GM12878 (cell line): ENCODE results near the gene ZDHHC17. TPM values are rescaled to one million over a fixed set of nuclear protein-coding genes. Genes with fewer than 3 reads are reported as not detected.

ENCODE experiments used
- ATAC-seq: fragments of 200-7000 bp; cut with Tn5 transposase; 3 replicates; pipeline ENCODE4 v1.9.1; 2020; ENCODE audit warnings: mild to moderate bottlenecking, moderate library complexity
- BruUV-seq: library from RNA; stranded (reverse); fragments of 400-500 nt; replicated peaks from 2 replicates; lab custom pipeline; 2021; lab: Mats Ljungman, UMichigan
- CTCF ChIA-PET: fragments of 300-600 bp; sonication (Branson Sonifier 250); formaldehyde crosslinking; extraction: SDS; loops from one replicate; lab custom pipeline; 2021; ENCODE audit warnings: inconsistent platforms; lab: Yijun Ruan, JAX
- POLR2A ChIA-PET: fragments of 350-600 bp; formaldehyde crosslinking; extraction: SDS; loops from one replicate; lab custom pipeline; 2021; ENCODE audit warnings: inconsistent platforms; lab: Charles Lee
- RAD21 ChIA-PET: fragments of 300-600 bp; sonication (Branson Sonifier 250); formaldehyde crosslinking; loops from one replicate; lab custom pipeline; 2023; ENCODE audit warnings: antibody characterized with exemption; ENCODE audit not compliant: unreplicated experiment; lab: Charles Lee
- SMC1A ChIA-PET: fragments of 300-600 bp; sonication (Branson Sonifier 250); formaldehyde crosslinking; loops from one replicate; lab custom pipeline; 2023; ENCODE audit not compliant: unreplicated experiment, uncharacterized antibody; lab: Charles Lee
- DNase-seq: peaks from one replicate; pipeline ENCODE4 v3.0.0-alpha.2; 2011; ENCODE audit warnings: low read depth, low spot score
- FAIRE-seq: peaks from 3 replicates; lab custom pipeline; 2011; peaks lifted over from hg19 to GRCh38; lab: Jason Lieb, UNC
- H2AFZ ChIP-seq: 2 replicates; pipeline ENCODE4 v1.6.0; 2011; ENCODE audit warnings: low read depth, low read length, control low read depth; ENCODE audit not compliant: control insufficient read depth
- H3K27ac ChIP-seq: 2 replicates; pipeline ENCODE4 v1.5.1; 2011; ENCODE audit warnings: control low read depth; ENCODE audit not compliant: control insufficient read depth, insufficient read depth
- H3K27me3 ChIP-seq, 2 experiments: replicated peaks in 1 of 2; 2 replicates each; pipeline versions ENCODE4 v1.6.0 to v1.6.1; 2011; ENCODE audit warnings: low read length in 1 of 2; ENCODE audit not compliant: control insufficient read depth in 2 of 2, insufficient read depth in 2 of 2
- H3K36me3 ChIP-seq, 2 experiments: 2 replicates each; pipeline ENCODE4 v1.5.1; 2011; ENCODE audit warnings: low read length in 1 of 2; ENCODE audit not compliant: control insufficient read depth in 2 of 2, insufficient read depth in 2 of 2
- H3K4me1 ChIP-seq: 2 replicates; pipeline ENCODE4 v1.6.1; 2011; ENCODE audit warnings: mild to moderate bottlenecking, low read length, moderate library complexity, mixed read lengths; ENCODE audit not compliant: control insufficient read depth, insufficient read depth
- H3K4me2 ChIP-seq: 2 replicates; pipeline ENCODE4 v1.6.0; 2011; ENCODE audit warnings: control low read depth; ENCODE audit not compliant: control insufficient read depth, insufficient read depth
- H3K4me3 ChIP-seq: fragments of 200-600 bp; sonication (generic); 2 replicates; pipeline ENCODE4 v1.5.1; 2016
- H3K79me2 ChIP-seq: 2 replicates; pipeline ENCODE4 v1.6.0; 2011; ENCODE audit warnings: low read length; ENCODE audit not compliant: control insufficient read depth, insufficient read depth
- H3K9ac ChIP-seq: 2 replicates; pipeline ENCODE4 v1.8.0; 2011; ENCODE audit warnings: low read length, control low read depth, mixed read lengths; ENCODE audit not compliant: control insufficient read depth, insufficient read depth
- H3K9me3 ChIP-seq: replicated peaks from 3 replicates; pipeline ENCODE4 v1.5.1; 2011; ENCODE audit warnings: mild to moderate bottlenecking, low read length; ENCODE audit not compliant: control insufficient read depth, insufficient read depth
- H4K20me1 ChIP-seq: 2 replicates; pipeline ENCODE4 v1.6.0; 2011; ENCODE audit not compliant: control insufficient read depth, insufficient read depth
- ASH2L ChIP-seq: fragments of 300-600, 200-600 bp; sonication (generic); IDR thresholded peaks from 2 replicates; pipeline ENCODE4 v1.6.1; 2017; ENCODE audit warnings: low read depth, mild to moderate bottlenecking, borderline replicate concordance
- BCL11A ChIP-seq: IDR thresholded peaks from 2 replicates; pipeline ENCODE4 v1.6.1; 2011; ENCODE audit warnings: low read depth, low read length
- BHLHE40 ChIP-seq, 2 experiments: fragments of 450-650 bp in 1 of 2; IDR thresholded peaks; 2 replicates each; pipeline ENCODE4 v1.6.1; 2011 to 2017; ENCODE audit warnings: low read depth in 2 of 2, borderline replicate concordance in 1 of 2, improper control_type of control experiment in 1 of 2, low read length in 1 of 2, mild to moderate bottlenecking in 1 of 2
- CREB1 ChIP-seq: IDR thresholded peaks from 2 replicates; pipeline ENCODE4 v1.6.1; 2012; ENCODE audit warnings: low read depth, mild to moderate bottlenecking, inconsistent platforms
- CREM ChIP-seq: IDR thresholded peaks from 2 replicates; pipeline ENCODE4 v1.6.1; 2014; ENCODE audit warnings: antibody characterized with exemption, low read depth
- DPF2 ChIP-seq: fragments of 450-650 bp; IDR thresholded peaks from 2 replicates; pipeline ENCODE4 v1.6.1; 2017; ENCODE audit warnings: mild to moderate bottlenecking
- EED ChIP-seq: sonication (generic); IDR thresholded peaks from 2 replicates; pipeline ENCODE4 v1.6.1; 2016; ENCODE audit warnings: antibody characterized with exemption, low read depth
- GATAD2B ChIP-seq: fragments of 450-650 bp; conservative IDR thresholded peaks from 2 replicates; pipeline ENCODE4 v1.6.1; 2017; ENCODE audit warnings: low read depth, mild to moderate bottlenecking, moderate library complexity
- HDAC6 ChIP-seq: fragments of 200-600 bp; sonication (generic); IDR thresholded peaks from one replicate; pipeline ENCODE4 v1.8.0; 2017; ENCODE audit warnings: antibody characterized with exemption; ENCODE audit not compliant: unreplicated experiment
- IKZF1 ChIP-seq: fragments of 450-650 bp; conservative IDR thresholded peaks from 2 replicates; pipeline ENCODE4 v1.6.1; 2017; ENCODE audit warnings: antibody characterized with exemption, mild to moderate bottlenecking
- IKZF2 ChIP-seq, 2 experiments: fragments of 450-650 bp; IDR thresholded peaks; 2 replicates each; pipeline ENCODE4 v1.6.1; 2017; ENCODE audit warnings: mild to moderate bottlenecking in 2 of 2, moderate library complexity in 2 of 2
- MEF2A ChIP-seq: IDR thresholded peaks from 2 replicates; pipeline ENCODE4 v1.6.1; 2011; ENCODE audit warnings: low read depth, mild to moderate bottlenecking, low read length, moderate library complexity; ENCODE audit not compliant: insufficient read depth
- MEF2B ChIP-seq: fragments of 450-650 bp; IDR thresholded peaks from 2 replicates; pipeline ENCODE4 v1.6.1; 2018; ENCODE audit warnings: mild to moderate bottlenecking, moderate library complexity; ENCODE audit not compliant: partially characterized antibody, poor library complexity, severe bottlenecking
- NBN ChIP-seq: fragments of 450-650 bp; IDR thresholded peaks from 2 replicates; pipeline ENCODE4 v1.6.1; 2016
- NFIC ChIP-seq: IDR thresholded peaks from 2 replicates; pipeline ENCODE4 v1.6.1; 2012; ENCODE audit warnings: low read depth, mild to moderate bottlenecking, inconsistent platforms, low read length, moderate library complexity
- NKRF ChIP-seq: fragments of 450-650 bp; conservative IDR thresholded peaks from 2 replicates; pipeline ENCODE4 v1.6.1; 2017; ENCODE audit warnings: mild to moderate bottlenecking, moderate library complexity
- NRF1 ChIP-seq: conservative IDR thresholded peaks from 2 replicates; pipeline ENCODE4 v1.6.1; 2011; ENCODE audit warnings: mild to moderate bottlenecking, low read depth, low read length, improper control_type of control experiment
- PAX8 ChIP-seq: fragments of 450-650 bp; IDR thresholded peaks from 2 replicates; pipeline ENCODE4 v1.6.1; 2017; ENCODE audit warnings: mild to moderate bottlenecking, moderate library complexity
- POLR2A ChIP-seq: IDR thresholded peaks from 2 replicates; pipeline ENCODE4 v1.6.1; 2011; ENCODE audit warnings: low read depth, mild to moderate bottlenecking, low read length
- RUNX3 ChIP-seq: IDR thresholded peaks from 2 replicates; pipeline ENCODE4 v1.6.1; 2012; ENCODE audit warnings: low read length, inconsistent platforms
- SP1 ChIP-seq: IDR thresholded peaks from one replicate; pipeline ENCODE4 v1.6.1; 2011; ENCODE audit warnings: low read depth, low read length
- USF1 ChIP-seq: IDR thresholded peaks from 2 replicates; pipeline ENCODE4 v1.6.1; 2011; ENCODE audit warnings: borderline replicate concordance, low read depth, mild to moderate bottlenecking, moderate library complexity, mixed read lengths, low read length; ENCODE audit not compliant: insufficient read depth; ENCODE audit errors: extremely low read length
- YBX1 ChIP-seq: fragments of 450-650 bp; IDR thresholded peaks from 2 replicates; pipeline ENCODE4 v1.6.1; 2016; ENCODE audit warnings: antibody characterized with exemption
- WGBS: methylation state at CpG from one replicate; pipeline ENCODE4 v1.1.6; 2016; ENCODE audit warnings: low lambda C conversion rate; ENCODE audit not compliant: insufficient replicate concordance, insufficient coverage; ENCODE audit errors: missing lambda C conversion rate; 5-methylcytosine and 5-hydroxymethylcytosine counted together
- in situ Hi-C: fragments of 300-500 bp; cut with MboI; formaldehyde crosslinking; loops from 9 replicates; pipeline ENCODE4 v1.14.3; 2018; ENCODE audit warnings: mixed read lengths
- intact Hi-C: fragments of 100-400 bp; cut with micrococcal nuclease; formaldehyde crosslinking; loops from one replicate; pipeline ENCODE4 v1.14.2; 2022; ENCODE audit not compliant: unreplicated experiment
- polyA plus RNA-seq, 11 experiments: library from polyadenylated mRNA; depleted of rRNA in 4 of 11; unstranded in 6 of 11; stranded (reverse) in 5 of 11; fragments of >200 nt; fragmentation: Nextera tagmentation in 4 of 11; fragmentation: Illumina TruSeq in 1 of 11; extraction: Ambion mirVana in 4 of 11; extraction: Trizol in 1 of 11; gene quantifications; 1 replicate in 1 of 11; 2 replicates in 10 of 11; pipeline versions ENCODE4 v1.2.1 to v1.2.3, GENCODE V29; 2011 to 2016; ENCODE audit warnings: inconsistent platforms in 2 of 11, missing spikeins in 2 of 11, low read depth in 1 of 11
- total RNA-seq, 4 experiments: library from RNA; depleted of rRNA in 3 of 4; stranded (reverse); fragments of >200 nt in 3 of 4; fragmentation: Illumina TruSeq in 1 of 4; extraction: Trizol in 1 of 4; gene quantifications; 2 replicates each; pipeline versions ENCODE4 v1.2.1 to v1.2.3, GENCODE V29; 2013 to 2021

The ZDHHC17 gene
- total and polyA plus RNA-seq, 10 of the 15 experiments (the other 5 are each of a cell fraction or from before 2014, with no cell fraction given): 4.3 to 50.0 (median 19.3) TPM

GRCh38 chr12:76878899-76879709 lies 115.2 kb downstream of the ZDHHC17 start, which contains the start of gene CSRP2:
CSRP2 (minus strand) TSS chr12:76879019; CDS start chr12:76866260, 12,759 bp downstream.
- peak within 1 kb of the TSS; percentile 72 for H3K4me3 ChIP-seq
- peak; percentile 13 for FAIRE-seq

More at GRCh38 chr12:76878899-76879709, 115.2 kb downstream of the ZDHHC17 start, which contains the start of gene CSRP2:
- Histone ChIP-seq H3K79me2 (no peaks in the 10 kb centered on the region), H3K4me2 (peak within 1 kb of the TSS; percentile 94), H3K9me3 (no peaks in the 10 kb centered on the region), H3K27ac (no peak within 1 kb of the TSS), H3K4me1 (peaks cover 3% of the 10 kb centered on the region; the same call in 1 of the 2 replicates), H3K9ac (peak within 1 kb of the TSS; percentile 50), H3K36me3 (no peaks in the 10 kb centered on the region), H3K27me3 (peaks cover 0 to 7% of the 10 kb centered on the region in 2 experiments; a peak in 2 of 4 replicates), H2AFZ (peak within 1 kb of the TSS; percentile 81), H4K20me1 (no peaks in the 10 kb centered on the region)
- TF ChIP-seq PAX8 (no peak), ASH2L (no peak), NKRF (0 out of 2 replicates have a peak, but pooled peaks have one; percentile 9), RUNX3 (no peak), CREM (no peak), NFIC (no peak), POLR2A (peak; percentile 74), IKZF2 (IDR thresholded peaks at IDR 0.05) (peak; percentile 35 to 47; a peak in 3 of 4 replicates), MEF2A (no peak), BHLHE40 (IDR thresholded peaks at IDR 0.05; ENCODE audit: borderline replicate concordance in 1 of 2, low read depth in 2 of 2, low read length in 1 of 2) (peak in 1 of 2 experiments; percentile 48; a peak in 1 of 4 replicates), BCL11A (no peak), MEF2B (no peak), IKZF1 (peak; percentile 77), CREB1 (no peak), YBX1 (no peak), EED (0 out of 2 replicates have a peak, but pooled peaks have one; percentile 16), DPF2 (0 out of 2 replicates have a peak, but pooled peaks have one; percentile 36), NBN (no peak), SP1 (peak; percentile 40), USF1 (no peak), HDAC6 (no peak), NRF1 (no peak), GATAD2B (0 out of 2 replicates have a peak, but pooled peaks have one; percentile 8)
- in situ Hi-C loops: no loop called here
- intact Hi-C loops: no loop called here
- POLR2A ChIA-PET: no interaction called here
- RAD21 ChIA-PET: no interaction called here
- no TSS peak for BruUV-seq
- SMC1A ChIA-PET: no interaction called here
- ATAC-seq: peak; percentile 94
- peak; percentile 13 for DNase-seq
- CTCF ChIA-PET: interaction anchor here (0.9 to 1.0 kb wide), 3 partner anchors 15 to 226 kb away, joined by 3 read pairs; no protein-coding TSS in a partner anchor
- WGBS: 8% methylated on average over 34 of the region's 71 CpGs
